Measurements from ENCODE around the gene LSM14B. TPM values are rescaled to one million over a fixed set of nuclear protein-coding genes. Genes with fewer than 3 reads are reported as not detected.

The LSM14B gene
- total RNA-seq, 4 donors from 2014 or later, result 23.6 to 38.4 (median 35.3) TPM

- no peak for ATAC-seq
- H3K27ac ChIP-seq, result peak overlapping the region in 3 of 4 donors; percentile 43 to 65 (median 64)
- H3K36me3 ChIP-seq, result peaks cover 0 to 100% of the 10 kb centered on the region in 2 donors
Observed at GRCh38 chr20:62133864-62134263, 11.6 kb downstream of the LSM14B start.

DNA sequence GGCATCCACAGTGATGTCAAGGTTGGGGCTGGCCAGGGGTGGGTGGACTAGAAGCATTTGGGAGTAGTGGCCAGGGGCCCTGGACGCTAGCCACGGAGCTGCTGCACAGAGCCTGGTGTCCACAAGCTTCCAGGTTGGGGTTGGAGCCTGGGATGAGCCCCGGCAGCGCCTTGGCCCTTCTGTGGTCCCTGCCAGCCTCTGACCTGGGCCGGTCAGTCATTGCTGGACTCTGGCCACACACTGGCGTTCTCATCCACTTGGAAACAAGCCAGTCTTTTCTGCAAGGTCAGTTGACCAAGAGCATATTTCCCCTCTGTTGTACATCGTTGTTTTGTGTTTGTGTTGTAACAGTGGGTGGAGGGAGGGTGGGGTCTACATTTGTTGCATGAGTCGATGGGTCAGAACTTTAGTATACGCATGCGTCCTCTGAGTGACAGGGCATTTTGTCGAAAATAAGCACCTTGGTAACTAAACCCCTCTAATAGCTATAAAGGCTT, 12.5 kb downstream of the LSM14B start:
- ATAC-seq, result peak; percentile 67
- no peak overlapping the region for H3K4me3 ChIP-seq
- TF ChIP-seq POLR2AphosphoS5 (IDR thresholded peaks at IDR 0.05) (peak; percentile 5), EP300 (IDR thresholded peaks at IDR 0.05) (no peak), POLR2A (IDR thresholded peaks at IDR 0.05) (no peak), CTCF (IDR thresholded peaks at IDR 0.05) (no peak)
- H3K4me1 ChIP-seq, result peaks cover 0 to 53% (median 20%) of the 10 kb centered on the region in 3 donors
- peaks cover 0 to 100% of the 10 kb centered on the region in 2 donors for H3K36me3 ChIP-seq
- no peaks in the 10 kb centered on the region for H3K27me3 ChIP-seq
- H3K27ac ChIP-seq, result peak overlapping the region in 3 of 4 donors; percentile 64 to 78 (median 67)
- H3K9me3 ChIP-seq, result no peaks in the 10 kb centered on the region
- WGBS, 2 donors (ENCODE audit: low coverage in 1 of 2), result 54 to 63% methylated on average over 3 to 5 of the region's 11 CpGs

More at GRCh38 chr20:62133864-62134263, 11.6 kb downstream of the LSM14B start:
- peaks cover 0 to 43% (median 20%) of the 10 kb centered on the region in 3 donors for H3K4me1 ChIP-seq
- TF ChIP-seq POLR2AphosphoS5 (IDR thresholded peaks at IDR 0.05), result no peak
- TF ChIP-seq CTCF (IDR thresholded peaks at IDR 0.05), result no peak
- no peak for TF ChIP-seq POLR2A (IDR thresholded peaks at IDR 0.05)
- TF ChIP-seq EP300 (IDR thresholded peaks at IDR 0.05), result no peak
- WGBS, 2 donors (ENCODE audit: low coverage in 1 of 2), result 66% methylated on average over 5 of the region's 12 CpGs; no CpG with 5 or more reads in 1 of the 2 donors
- no peak overlapping the region for H3K4me3 ChIP-seq
- no peaks in the 10 kb centered on the region for H3K9me3 ChIP-seq
- no peaks in the 10 kb centered on the region for H3K27me3 ChIP-seq

DNA sequence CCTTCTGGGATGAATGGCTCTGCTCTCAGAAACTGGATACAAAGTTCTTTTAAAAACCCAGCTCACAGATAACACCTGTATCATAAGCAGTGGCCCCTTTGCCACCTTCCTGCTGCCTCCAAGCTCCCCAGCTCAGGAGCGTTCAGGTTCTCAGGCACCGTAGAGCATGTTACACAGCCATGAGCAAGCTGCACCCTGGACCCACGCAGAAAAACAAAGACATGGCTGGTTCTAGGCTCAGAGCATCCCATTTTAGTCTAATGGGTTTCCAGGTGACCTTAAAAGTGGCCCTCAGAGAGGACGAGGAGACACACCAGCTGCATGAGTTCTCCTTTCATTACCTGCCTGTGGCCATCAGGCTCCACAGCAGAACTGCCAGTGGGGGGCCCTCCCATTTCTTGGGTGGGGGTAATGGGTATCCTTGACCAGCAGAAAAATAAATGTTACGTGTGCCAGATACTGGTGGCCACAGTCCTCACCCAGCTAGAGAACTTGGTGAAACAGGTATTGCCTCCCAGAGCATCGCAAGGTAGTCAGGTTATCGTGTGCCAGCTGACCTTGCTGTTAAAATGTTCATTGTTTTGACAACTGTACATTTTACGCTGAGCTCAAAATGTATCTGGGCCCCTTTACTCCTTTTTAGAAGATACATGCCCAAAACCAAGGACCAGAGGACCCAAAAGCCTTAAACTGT, 13.4 kb downstream of the LSM14B start:
- H3K27ac ChIP-seq, result peak overlapping the region in 3 of 4 donors; percentile 50 to 67 (median 64)
- TF ChIP-seq POLR2AphosphoS5 (IDR thresholded peaks at IDR 0.05), result no peak
- no peak for TF ChIP-seq POLR2A (IDR thresholded peaks at IDR 0.05)
- TF ChIP-seq CTCF (IDR thresholded peaks at IDR 0.05), result no peak
- no peak for TF ChIP-seq EP300 (IDR thresholded peaks at IDR 0.05)
- no peak overlapping the region for H3K4me3 ChIP-seq
- peaks cover 0 to 100% of the 10 kb centered on the region in 2 donors for H3K36me3 ChIP-seq
- 66 to 81% methylated on average over 4 to 5 of the region's 8 CpGs for WGBS, 2 donors (ENCODE audit: low coverage in 1 of 2)
- no peak for ATAC-seq
- no peaks in the 10 kb centered on the region for H3K9me3 ChIP-seq
- H3K27me3 ChIP-seq, result no peaks in the 10 kb centered on the region
- H3K4me1 ChIP-seq, result peaks cover 0 to 62% (median 20%) of the 10 kb centered on the region in 3 donors

DNA sequence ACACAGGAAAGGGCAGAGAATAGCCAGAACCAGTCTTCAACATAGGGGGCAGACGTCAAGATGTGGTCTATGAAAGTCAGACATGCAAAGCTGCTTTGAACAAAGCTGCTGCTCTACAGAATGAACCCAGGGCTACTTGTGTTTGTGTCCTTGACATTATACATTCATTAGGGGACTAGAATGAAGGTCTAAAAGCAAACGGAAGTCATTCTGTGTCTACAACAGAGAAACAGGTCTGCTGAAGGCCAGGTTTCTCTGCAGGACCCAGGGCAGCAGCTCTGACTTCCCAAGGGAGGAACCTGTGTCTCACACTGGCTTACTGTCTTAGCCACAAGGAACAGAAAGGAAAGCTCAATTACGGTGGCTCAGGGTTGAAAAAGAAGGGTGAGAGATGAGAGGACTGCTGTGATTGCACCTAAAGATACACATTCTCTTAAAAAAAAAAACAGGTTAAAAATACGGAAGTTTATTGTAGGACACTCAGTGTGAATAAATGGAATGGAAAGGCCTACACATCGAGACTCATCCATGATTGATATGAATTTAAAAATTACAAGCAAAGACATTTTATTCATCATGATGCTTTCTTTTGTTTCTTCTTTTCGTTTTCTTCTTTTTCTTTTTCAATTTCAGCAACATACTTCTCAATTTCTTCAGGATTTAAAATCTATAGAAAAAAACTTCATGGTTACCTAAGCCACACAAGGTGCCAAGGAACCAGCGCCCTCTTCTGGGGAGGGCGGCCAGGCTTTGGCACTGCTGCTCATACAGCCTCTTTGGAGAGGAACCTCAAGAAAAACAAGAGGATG, 14.2 kb downstream of the LSM14B start:
- ATAC-seq, result peak; percentile 34
- Histone ChIP-seq H3K9me3 (no peaks in the 10 kb centered on the region), H3K4me3 (no peak overlapping the region), H3K27me3 (no peaks in the 10 kb centered on the region), H3K36me3 (peaks cover 0 to 92% of the 10 kb centered on the region in 2 donors), H3K4me1 (peaks cover 0 to 70% (median 27%) of the 10 kb centered on the region in 3 donors), H3K27ac (peak overlapping the region in 1 of 4 donors; percentile 64)
- WGBS, 2 donors (ENCODE audit: low coverage in 1 of 2), result 26 to 36% methylated on average over 8 of the region's 8 CpGs
- TF ChIP-seq CTCF (IDR thresholded peaks at IDR 0.05) (peak in 3 of 4 experiments; percentile 66 to 77 (median 68)), POLR2AphosphoS5 (IDR thresholded peaks at IDR 0.05) (peak; percentile 23), POLR2A (IDR thresholded peaks at IDR 0.05) (no peak)
